Panc1 (cell line): ENCODE results near the gene CCDC141.

ENCODE experiments used
- POLR2AphosphoS5 ChIP-seq: IDR thresholded peaks from 2 replicates; pipeline ENCODE4 v1.6.1; 2012; ENCODE audit warnings: mild to moderate bottlenecking, low read depth, low read length, moderate library complexity
- SIN3A ChIP-seq: IDR thresholded peaks from 2 replicates; pipeline ENCODE4 v1.6.1; 2012; ENCODE audit warnings: low read depth, mild to moderate bottlenecking, low read length, moderate library complexity, borderline replicate concordance; ENCODE audit not compliant: insufficient read depth
- TF ChIP-seq, protein P1 (sequence below): fragments of 450-650 bp; IDR thresholded peaks from 2 replicates; pipeline ENCODE4 v1.5.1; 2017; ENCODE audit warnings: mild to moderate bottlenecking
- TF ChIP-seq, protein P2 (sequence below), 2 experiments: IDR thresholded peaks; 2 replicates each; pipeline ENCODE4 v1.6.1; 2011 to 2012; ENCODE audit warnings: low read depth in 2 of 2, control low read depth in 1 of 2, low read length in 1 of 2, mild to moderate bottlenecking in 1 of 2, moderate library complexity in 1 of 2; ENCODE audit not compliant: insufficient read depth in 1 of 2

DNA sequence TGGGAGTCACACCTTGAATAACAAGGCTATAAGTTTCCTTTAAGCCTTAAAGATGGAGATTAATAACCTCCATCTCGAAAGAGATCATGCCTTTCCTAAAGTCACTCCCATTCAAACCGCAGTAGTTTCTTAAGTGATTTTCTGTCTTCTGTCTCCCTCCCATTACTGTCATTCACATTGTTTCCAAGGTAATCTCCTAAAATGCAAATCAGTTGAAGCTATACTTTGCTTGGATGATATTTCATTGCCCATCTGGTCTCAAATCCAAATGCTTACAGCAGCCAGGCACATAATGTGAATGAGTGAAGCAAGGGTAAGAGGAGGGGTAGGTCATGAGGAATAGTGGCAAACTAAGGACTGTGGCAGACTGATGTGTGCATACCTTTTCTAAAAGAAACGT, 116.4 kb downstream of the CCDC141 start:
- TF ChIP-seq, protein P1, sequence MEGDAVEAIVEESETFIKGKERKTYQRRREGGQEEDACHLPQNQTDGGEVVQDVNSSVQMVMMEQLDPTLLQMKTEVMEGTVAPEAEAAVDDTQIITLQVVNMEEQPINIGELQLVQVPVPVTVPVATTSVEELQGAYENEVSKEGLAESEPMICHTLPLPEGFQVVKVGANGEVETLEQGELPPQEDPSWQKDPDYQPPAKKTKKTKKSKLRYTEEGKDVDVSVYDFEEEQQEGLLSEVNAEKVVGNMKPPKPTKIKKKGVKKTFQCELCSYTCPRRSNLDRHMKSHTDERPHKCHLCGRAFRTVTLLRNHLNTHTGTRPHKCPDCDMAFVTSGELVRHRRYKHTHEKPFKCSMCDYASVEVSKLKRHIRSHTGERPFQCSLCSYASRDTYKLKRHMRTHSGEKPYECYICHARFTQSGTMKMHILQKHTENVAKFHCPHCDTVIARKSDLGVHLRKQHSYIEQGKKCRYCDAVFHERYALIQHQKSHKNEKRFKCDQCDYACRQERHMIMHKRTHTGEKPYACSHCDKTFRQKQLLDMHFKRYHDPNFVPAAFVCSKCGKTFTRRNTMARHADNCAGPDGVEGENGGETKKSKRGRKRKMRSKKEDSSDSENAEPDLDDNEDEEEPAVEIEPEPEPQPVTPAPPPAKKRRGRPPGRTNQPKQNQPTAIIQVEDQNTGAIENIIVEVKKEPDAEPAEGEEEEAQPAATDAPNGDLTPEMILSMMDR: no peak
- no peak for TF ChIP-seq SIN3A
- TF ChIP-seq, protein P2, sequence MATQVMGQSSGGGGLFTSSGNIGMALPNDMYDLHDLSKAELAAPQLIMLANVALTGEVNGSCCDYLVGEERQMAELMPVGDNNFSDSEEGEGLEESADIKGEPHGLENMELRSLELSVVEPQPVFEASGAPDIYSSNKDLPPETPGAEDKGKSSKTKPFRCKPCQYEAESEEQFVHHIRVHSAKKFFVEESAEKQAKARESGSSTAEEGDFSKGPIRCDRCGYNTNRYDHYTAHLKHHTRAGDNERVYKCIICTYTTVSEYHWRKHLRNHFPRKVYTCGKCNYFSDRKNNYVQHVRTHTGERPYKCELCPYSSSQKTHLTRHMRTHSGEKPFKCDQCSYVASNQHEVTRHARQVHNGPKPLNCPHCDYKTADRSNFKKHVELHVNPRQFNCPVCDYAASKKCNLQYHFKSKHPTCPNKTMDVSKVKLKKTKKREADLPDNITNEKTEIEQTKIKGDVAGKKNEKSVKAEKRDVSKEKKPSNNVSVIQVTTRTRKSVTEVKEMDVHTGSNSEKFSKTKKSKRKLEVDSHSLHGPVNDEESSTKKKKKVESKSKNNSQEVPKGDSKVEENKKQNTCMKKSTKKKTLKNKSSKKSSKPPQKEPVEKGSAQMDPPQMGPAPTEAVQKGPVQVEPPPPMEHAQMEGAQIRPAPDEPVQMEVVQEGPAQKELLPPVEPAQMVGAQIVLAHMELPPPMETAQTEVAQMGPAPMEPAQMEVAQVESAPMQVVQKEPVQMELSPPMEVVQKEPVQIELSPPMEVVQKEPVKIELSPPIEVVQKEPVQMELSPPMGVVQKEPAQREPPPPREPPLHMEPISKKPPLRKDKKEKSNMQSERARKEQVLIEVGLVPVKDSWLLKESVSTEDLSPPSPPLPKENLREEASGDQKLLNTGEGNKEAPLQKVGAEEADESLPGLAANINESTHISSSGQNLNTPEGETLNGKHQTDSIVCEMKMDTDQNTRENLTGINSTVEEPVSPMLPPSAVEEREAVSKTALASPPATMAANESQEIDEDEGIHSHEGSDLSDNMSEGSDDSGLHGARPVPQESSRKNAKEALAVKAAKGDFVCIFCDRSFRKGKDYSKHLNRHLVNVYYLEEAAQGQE (IDR thresholded peaks at IDR 0.05; ENCODE audit: insufficient read depth in 1 of 2, low read depth in 2 of 2, low read length in 1 of 2): no peak
- TF ChIP-seq POLR2AphosphoS5: no peak
